CD8-positive, alpha-beta memory T cell (primary cell): ENCODE results near the gene LIME1. TPM values are rescaled to one million over a fixed set of nuclear protein-coding genes. Genes with fewer than 3 reads are reported as not detected.
A peak's percentile ranks its signal among the peaks of the same experiment; 100 is the strongest.

ENCODE experiments used
- CTCF ChIA-PET: fragments of 350-600 bp; sonication (Branson Sonifier 250); formaldehyde crosslinking; loops from one replicate; lab custom pipeline; 2021; ENCODE audit warnings: antibody characterized with exemption; lab: Charles Lee
- POLR2A ChIA-PET: fragments of 350-600 bp; sonication (Branson Sonifier 250); formaldehyde crosslinking; loops from one replicate; lab custom pipeline; 2021; ENCODE audit warnings: antibody characterized with exemption; lab: Charles Lee
- DNase-seq, 5 donors: peaks; one replicate each; pipeline versions ENCODE4 v3.0.0 to v3.0.0-alpha.2; 2020 to 2022; ENCODE audit warnings: mixed read lengths in 1 of 5
- H3K27ac ChIP-seq: one replicate; pipeline ENCODE4 v1.7.0; 2013; ENCODE audit warnings: low read depth, mild to moderate bottlenecking, low read length, moderate library complexity
- H3K27me3 ChIP-seq: 2 replicates; pipeline ENCODE4 v1.7.0; 2013; ENCODE audit warnings: low read length, mild to moderate bottlenecking; ENCODE audit not compliant: insufficient read depth, poor library complexity, severe bottlenecking
- H3K36me3 ChIP-seq: 2 replicates; pipeline ENCODE4 v1.7.0; 2013; ENCODE audit warnings: mild to moderate bottlenecking, low read length, moderate library complexity; ENCODE audit not compliant: insufficient read depth
- H3K4me1 ChIP-seq: 2 replicates; pipeline ENCODE4 v1.7.0; 2013; ENCODE audit warnings: mild to moderate bottlenecking, low read length, moderate library complexity; ENCODE audit not compliant: insufficient read depth
- H3K4me3 ChIP-seq: 2 replicates; pipeline ENCODE4 v1.7.0; 2013; ENCODE audit warnings: mild to moderate bottlenecking, low read length
- H3K9me3 ChIP-seq: 2 replicates; pipeline ENCODE4 v1.7.0; 2013; ENCODE audit warnings: mild to moderate bottlenecking, low read length
- H3K27ac Mint-ChIP-seq, 8 donors: one replicate each; pipeline ENCODE4 v1.8.0; 2020 to 2021; ENCODE audit warnings: mixed read lengths in 8 of 8, mild to moderate bottlenecking in 6 of 8, inconsistent platforms in 3 of 8, moderate library complexity in 3 of 8
- H3K27me3 Mint-ChIP-seq, 2 donors: one replicate each; pipeline ENCODE4 v1.8.0; 2020 to 2021; ENCODE audit warnings: mixed read lengths in 2 of 2, mild to moderate bottlenecking in 1 of 2, moderate library complexity in 1 of 2
- H3K36me3 Mint-ChIP-seq, 3 donors: one replicate each; pipeline ENCODE4 v1.8.0; 2020 to 2021; ENCODE audit warnings: mixed read lengths in 3 of 3, inconsistent platforms in 1 of 3, mild to moderate bottlenecking in 1 of 3
- H3K4me1 Mint-ChIP-seq, 3 donors: one replicate each; pipeline ENCODE4 v1.8.0; 2020 to 2021; ENCODE audit warnings: mixed read lengths in 3 of 3, inconsistent platforms in 1 of 3, mild to moderate bottlenecking in 1 of 3
- H3K4me3 Mint-ChIP-seq, 7 donors: one replicate each; pipeline ENCODE4 v1.8.0; 2020 to 2021; ENCODE audit warnings: mixed read lengths in 7 of 7, mild to moderate bottlenecking in 6 of 7, moderate library complexity in 4 of 7, inconsistent platforms in 2 of 7
- H3K9me3 Mint-ChIP-seq, 5 donors: one replicate each; pipeline ENCODE4 v1.8.0; 2020 to 2022; ENCODE audit warnings: mixed read lengths in 5 of 5, mild to moderate bottlenecking in 3 of 5, moderate library complexity in 2 of 5, inconsistent platforms in 1 of 5
- polyA plus RNA-seq: library from polyadenylated mRNA; unstranded; fragments of 300-500 nt; fragmentation: Illumina TruSeq; gene quantifications from one replicate; pipeline ENCODE4 v1.2.3, GENCODE V29; 2021
- total RNA-seq, 2 experiments: library from RNA; stranded (reverse); gene quantifications; one replicate each; pipeline ENCODE4 v1.2.3, GENCODE V29; 2021

LIME1 gene
- total and polyA plus RNA-seq, 3 experiments from 2014 or later: 18.4 to 366 (median 19.6) TPM

DNA sequence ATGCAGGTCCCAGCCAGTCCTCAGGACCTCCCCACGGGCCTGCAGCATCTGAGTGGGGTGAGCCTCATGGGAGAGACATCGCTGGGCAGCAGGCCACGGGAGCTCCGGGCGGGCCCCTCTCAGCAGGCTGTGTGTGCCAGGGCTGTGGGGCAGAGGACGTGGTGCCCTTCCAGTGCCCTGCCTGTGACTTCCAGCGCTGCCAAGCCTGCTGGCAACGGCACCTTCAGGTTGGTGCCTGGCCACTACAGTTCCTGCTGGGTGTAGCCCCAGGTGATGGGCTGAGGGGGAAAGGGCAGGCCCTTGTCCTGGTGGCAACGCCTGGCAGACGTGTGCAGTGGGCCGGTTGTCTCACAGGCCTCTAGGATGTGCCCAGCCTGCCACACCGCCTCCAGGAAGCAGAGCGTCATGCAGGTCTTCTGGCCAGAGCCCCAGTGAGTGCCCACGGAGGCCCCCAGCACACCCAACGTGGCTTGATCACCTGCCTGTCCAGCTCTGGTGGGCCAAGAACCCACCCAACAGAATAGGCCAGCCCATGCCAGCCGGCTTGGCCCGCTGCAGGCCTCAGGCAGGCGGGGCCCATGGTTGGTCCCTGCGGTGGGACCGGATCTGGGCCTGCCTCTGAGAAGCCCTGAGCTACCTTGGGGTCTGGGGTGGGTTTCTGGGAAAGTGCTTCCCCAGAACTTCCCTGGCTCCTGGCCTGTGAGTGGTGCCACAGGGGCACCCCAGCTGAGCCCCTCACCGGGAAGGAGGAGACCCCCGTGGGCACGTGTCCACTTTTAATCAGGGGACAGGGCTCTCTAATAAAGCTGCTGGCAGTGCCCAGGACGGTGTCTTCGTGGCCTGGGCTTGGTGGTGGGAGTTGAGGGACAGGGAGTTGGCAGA lies 40.8 kb upstream of the LIME1 start:
- Histone ChIP-seq H3K9me3 (no peaks in the 10 kb centered on the region), H3K27ac (no peak overlapping the region), H3K4me1 (peaks cover 16% of the 10 kb centered on the region), H3K27me3 (no peaks in the 10 kb centered on the region), H3K4me3 (no peak overlapping the region), H3K36me3 (no peaks in the 10 kb centered on the region)
- peaks cover 0 to 7% of the 10 kb centered on the region in 2 donors for H3K27me3 Mint-ChIP-seq
- peaks cover 0 to 5% (median 0%) of the 10 kb centered on the region in 5 donors for H3K9me3 Mint-ChIP-seq
- ChIA-PET POLR2A (interaction anchor here (1.1 kb wide), 1 partner anchor 12 kb away, joined by 3 read pairs; the partner anchor contains the start of genes ARFRP1 and ZGPAT), CTCF (interaction anchor here (1.1 kb wide), 1 partner anchor 90 kb away, joined by 3 read pairs; no protein-coding TSS in a partner anchor)
- peak overlapping the region in 2 of 8 donors; percentile 39 to 56 for H3K27ac Mint-ChIP-seq
- peak overlapping the region in 5 of 7 donors; percentile 13 to 45 (median 24) for H3K4me3 Mint-ChIP-seq
- H3K4me1 Mint-ChIP-seq: peaks cover 0 to 41% (median 6%) of the 10 kb centered on the region in 3 donors
- DNase-seq: no peak
- peaks cover 0 to 4% (median 0%) of the 10 kb centered on the region in 3 donors for H3K36me3 Mint-ChIP-seq

DNA sequence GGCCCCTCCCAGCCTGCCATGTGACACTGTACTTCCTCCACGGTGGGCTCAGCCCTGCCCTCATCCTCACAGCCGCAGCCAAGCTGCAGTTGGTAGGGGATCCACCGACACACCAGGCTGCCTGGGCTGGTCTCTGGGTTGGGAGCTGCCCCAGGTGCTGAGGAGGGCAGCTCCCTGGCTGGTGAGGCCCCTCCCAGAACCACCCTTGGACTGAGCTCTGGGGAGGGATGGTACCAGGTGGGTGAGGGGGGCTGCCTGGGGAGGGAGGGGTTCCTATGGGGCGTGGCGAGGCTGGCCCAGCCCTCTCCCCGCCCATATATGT lies 40.2 kb upstream of the LIME1 start:
- Histone ChIP-seq H3K27ac (no peak overlapping the region), H3K27me3 (no peaks in the 10 kb centered on the region), H3K9me3 (no peaks in the 10 kb centered on the region), H3K4me3 (no peak overlapping the region), H3K4me1 (peaks cover 17% of the 10 kb centered on the region), H3K36me3 (no peaks in the 10 kb centered on the region)
- Mint-ChIP-seq H3K27ac (peak overlapping the region in 2 of 8 donors; percentile 39 to 56), H3K4me3 (peak overlapping the region in 6 of 7 donors; percentile 13 to 45 (median 32)), H3K36me3 (peaks cover 0 to 4% (median 0%) of the 10 kb centered on the region in 3 donors), H3K9me3 (peaks cover 0 to 5% (median 0%) of the 10 kb centered on the region in 5 donors), H3K4me1 (peaks cover 0 to 45% (median 6%) of the 10 kb centered on the region in 3 donors), H3K27me3 (peaks cover 0 to 7% of the 10 kb centered on the region in 2 donors)
- ChIA-PET CTCF (interaction anchor here (1.1 kb wide), 1 partner anchor 89 kb away, joined by 3 read pairs; no protein-coding TSS in a partner anchor), POLR2A (interaction anchor here (1.1 kb wide), 1 partner anchor 12 kb away, joined by 3 read pairs; the partner anchor contains the start of genes ARFRP1 and ZGPAT)
- peak in 3 of 5 donors; percentile 21 to 67 (median 63) for DNase-seq

DNA sequence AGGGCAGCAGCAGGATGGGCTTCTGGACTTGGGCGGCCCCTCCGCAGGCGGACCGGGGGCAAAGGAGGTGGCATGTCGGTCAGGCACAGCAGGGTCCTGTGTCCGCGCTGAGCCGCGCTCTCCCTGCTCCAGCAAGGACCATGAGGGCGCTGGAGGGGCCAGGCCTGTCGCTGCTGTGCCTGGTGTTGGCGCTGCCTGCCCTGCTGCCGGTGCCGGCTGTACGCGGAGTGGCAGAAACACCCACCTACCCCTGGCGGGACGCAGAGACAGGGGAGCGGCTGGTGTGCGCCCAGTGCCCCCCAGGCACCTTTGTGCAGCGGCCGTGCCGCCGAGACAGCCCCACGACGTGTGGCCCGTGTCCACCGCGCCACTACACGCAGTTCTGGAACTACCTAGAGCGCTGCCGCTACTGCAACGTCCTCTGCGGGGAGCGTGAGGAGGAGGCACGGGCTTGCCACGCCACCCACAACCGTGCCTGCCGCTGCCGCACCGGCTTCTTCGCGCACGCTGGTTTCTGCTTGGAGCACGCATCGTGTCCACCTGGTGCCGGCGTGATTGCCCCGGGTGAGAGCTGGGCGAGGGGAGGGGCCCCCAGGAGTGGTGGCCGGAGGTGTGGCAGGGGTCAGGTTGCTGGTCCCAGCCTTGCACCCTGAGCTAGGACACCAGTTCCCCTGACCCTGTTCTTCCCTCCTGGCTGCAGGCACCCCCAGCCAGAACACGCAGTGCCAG lies 39.7 kb upstream of the LIME1 start, which contains the start of gene TNFRSF6B:
TNFRSF6B (plus strand) TSS at position 25 of the 729 bp plus-strand sequence; CDS start at position 141, 116 bp downstream.
- no peak within 1 kb of the TSS for H3K4me3 ChIP-seq
- peak within 1 kb of the TSS in 6 of 7 donors; percentile 24 to 69 (median 37) for H3K4me3 Mint-ChIP-seq

DNA sequence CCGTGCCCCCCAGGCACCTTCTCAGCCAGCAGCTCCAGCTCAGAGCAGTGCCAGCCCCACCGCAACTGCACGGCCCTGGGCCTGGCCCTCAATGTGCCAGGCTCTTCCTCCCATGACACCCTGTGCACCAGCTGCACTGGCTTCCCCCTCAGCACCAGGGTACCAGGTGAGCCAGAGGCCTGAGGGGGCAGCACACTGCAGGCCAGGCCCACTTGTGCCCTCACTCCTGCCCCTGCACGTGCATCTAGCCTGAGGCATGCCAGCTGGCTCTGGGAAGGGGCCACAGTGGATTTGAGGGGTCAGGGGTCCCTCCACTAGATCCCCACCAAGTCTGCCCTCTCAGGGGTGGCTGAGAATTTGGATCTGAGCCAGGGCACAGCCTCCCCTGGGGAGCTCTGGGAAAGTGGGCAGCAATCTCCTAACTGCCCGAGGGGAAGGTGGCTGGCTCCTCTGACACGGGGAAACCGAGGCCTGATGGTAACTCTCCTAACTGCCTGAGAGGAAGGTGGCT lies 39.1 kb upstream of the LIME1 start:
- Histone ChIP-seq H3K36me3 (no peaks in the 10 kb centered on the region), H3K9me3 (no peaks in the 10 kb centered on the region), H3K4me1 (peaks cover 22% of the 10 kb centered on the region), H3K27me3 (no peaks in the 10 kb centered on the region), H3K27ac (no peak overlapping the region), H3K4me3 (no peak overlapping the region)
- Mint-ChIP-seq H3K27ac (peak overlapping the region in 1 of 8 donors; percentile 17), H3K27me3 (peaks cover 0 to 4% of the 10 kb centered on the region in 2 donors), H3K4me3 (peak overlapping the region in 3 of 7 donors; percentile 37 to 69 (median 37)), H3K9me3 (peaks cover 0 to 5% (median 0%) of the 10 kb centered on the region in 5 donors), H3K4me1 (peaks cover 0 to 47% (median 7%) of the 10 kb centered on the region in 3 donors), H3K36me3 (peaks cover 0 to 8% (median 0%) of the 10 kb centered on the region in 3 donors)
- ChIA-PET POLR2A (interaction anchor here (0.6 kb wide), 1 partner anchor 28 kb away, joined by 3 read pairs; no protein-coding TSS in a partner anchor), CTCF (interaction anchor here (0.8 to 1.3 kb wide), 2 partner anchors 10 to 39 kb away, joined by 3 to 8 read pairs; partner anchors contain the start of genes ARFRP1, LIME1 and ZGPAT)
- peak in 1 of 5 donors; percentile 45 for DNase-seq

More for the DNA sequence above, 39.7 kb upstream of the LIME1 start, which contains the start of gene TNFRSF6B:
- no peaks in the 10 kb centered on the region for H3K9me3 ChIP-seq
- no peak within 1 kb of the TSS for H3K27ac ChIP-seq
- CTCF ChIA-PET: interaction anchor here (1.1 to 1.3 kb wide), 2 partner anchors 10 to 89 kb away, joined by 3 to 8 read pairs; partner anchors contain the start of genes ARFRP1 and ZGPAT
- Mint-ChIP-seq H3K27me3 (peaks cover 0 to 5% of the 10 kb centered on the region in 2 donors), H3K36me3 (peaks cover 0 to 4% (median 0%) of the 10 kb centered on the region in 3 donors), H3K9me3 (peaks cover 0 to 5% (median 0%) of the 10 kb centered on the region in 5 donors), H3K4me1 (peaks cover 0 to 42% (median 6%) of the 10 kb centered on the region in 3 donors), H3K27ac (peak within 1 kb of the TSS in 3 of 8 donors; percentile 17 to 56 (median 39))
- peak in 2 of 5 donors; percentile 37 to 47 for DNase-seq
- H3K27me3 ChIP-seq: no peaks in the 10 kb centered on the region
- peaks cover 22% of the 10 kb centered on the region for H3K4me1 ChIP-seq
- POLR2A ChIA-PET: interaction anchor here (0.6 kb wide), 1 partner anchor 29 kb away, joined by 3 read pairs; no protein-coding TSS in a partner anchor
- H3K36me3 ChIP-seq: no peaks in the 10 kb centered on the region

DNA sequence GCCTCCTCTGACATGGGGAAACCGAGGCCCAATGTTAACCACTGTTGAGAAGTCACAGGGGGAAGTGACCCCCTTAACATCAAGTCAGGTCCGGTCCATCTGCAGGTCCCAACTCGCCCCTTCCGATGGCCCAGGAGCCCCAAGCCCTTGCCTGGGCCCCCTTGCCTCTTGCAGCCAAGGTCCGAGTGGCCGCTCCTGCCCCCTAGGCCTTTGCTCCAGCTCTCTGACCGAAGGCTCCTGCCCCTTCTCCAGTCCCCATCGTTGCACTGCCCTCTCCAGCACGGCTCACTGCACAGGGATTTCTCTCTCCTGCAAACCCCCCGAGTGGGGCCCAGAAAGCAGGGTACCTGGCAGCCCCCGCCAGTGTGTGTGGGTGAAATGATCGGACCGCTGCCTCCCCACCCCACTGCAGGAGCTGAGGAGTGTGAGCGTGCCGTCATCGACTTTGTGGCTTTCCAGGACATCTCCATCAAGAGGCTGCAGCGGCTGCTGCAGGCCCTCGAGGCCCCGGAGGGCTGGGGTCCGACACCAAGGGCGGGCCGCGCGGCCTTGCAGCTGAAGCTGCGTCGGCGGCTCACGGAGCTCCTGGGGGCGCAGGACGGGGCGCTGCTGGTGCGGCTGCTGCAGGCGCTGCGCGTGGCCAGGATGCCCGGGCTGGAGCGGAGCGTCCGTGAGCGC lies 38.5 kb upstream of the LIME1 start:
- Mint-ChIP-seq H3K36me3 (peaks cover 0 to 8% (median 0%) of the 10 kb centered on the region in 3 donors), H3K27me3 (peaks cover 0 to 2% of the 10 kb centered on the region in 2 donors), H3K4me1 (peaks cover 0 to 47% (median 7%) of the 10 kb centered on the region in 3 donors), H3K9me3 (peaks cover 0 to 4% (median 0%) of the 10 kb centered on the region in 5 donors), H3K4me3 (peak overlapping the region in 2 of 7 donors; percentile 15 to 72), H3K27ac (peak overlapping the region in 1 of 8 donors; percentile 63)
- POLR2A ChIA-PET: interaction anchor here (0.6 to 1.2 kb wide), 3 partner anchors 9 to 84 kb away, joined by 3 to 6 read pairs (median 4); partner anchors contain the start of genes ARFRP1, LIME1 and ZGPAT
- H3K36me3 ChIP-seq: no peaks in the 10 kb centered on the region
- no peaks in the 10 kb centered on the region for H3K27me3 ChIP-seq
- peak in 1 of 5 donors; percentile 45 for DNase-seq
- CTCF ChIA-PET: interaction anchor here (0.8 to 1.3 kb wide), 4 partner anchors 9 to 39 kb away, joined by 3 to 8 read pairs (median 4); partner anchors contain the start of genes ARFRP1, LIME1 and ZGPAT
- no peak overlapping the region for H3K4me3 ChIP-seq
- peaks cover 22% of the 10 kb centered on the region for H3K4me1 ChIP-seq
- no peaks in the 10 kb centered on the region for H3K9me3 ChIP-seq
- H3K27ac ChIP-seq: no peak overlapping the region

DNA sequence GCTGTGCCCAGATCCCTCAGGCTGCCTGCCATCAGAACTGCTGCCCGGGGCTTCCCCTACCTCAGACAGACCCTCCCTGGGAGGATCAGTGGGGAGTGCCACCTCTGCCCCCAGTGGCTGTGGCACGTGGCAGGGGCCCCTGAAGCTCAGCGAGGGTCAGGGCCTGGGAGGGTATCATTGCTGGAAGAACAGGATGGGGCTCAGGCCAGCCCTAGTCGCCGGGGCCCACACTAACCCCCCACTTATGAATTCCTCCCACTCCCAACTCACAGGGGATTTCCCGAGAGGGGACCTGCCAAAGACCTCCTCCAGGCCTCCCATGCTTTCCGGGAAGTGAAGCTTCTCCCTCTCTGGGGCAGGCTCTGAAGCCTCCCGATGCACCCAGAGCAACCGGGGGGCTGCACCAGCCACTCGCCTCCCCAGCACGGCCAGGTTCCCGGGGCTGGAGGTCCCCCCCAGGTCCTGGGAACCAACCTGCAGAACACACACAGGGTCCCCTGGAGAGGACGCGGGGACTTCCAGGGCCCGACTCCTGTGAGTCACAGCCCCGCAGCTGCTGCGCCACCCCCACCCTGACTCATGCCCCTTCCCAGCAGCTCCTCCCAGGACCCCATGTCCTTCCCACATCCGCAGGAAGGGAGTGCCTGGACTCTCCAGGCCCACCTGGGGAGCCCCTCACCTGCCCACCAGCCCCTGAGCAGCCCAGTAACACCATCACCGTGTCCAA lies 37.6 kb upstream of the LIME1 start:
- peak in 1 of 5 donors; percentile 56 for DNase-seq
- peaks cover 0 to 2% (median 0%) of the 10 kb centered on the region in 5 donors for H3K9me3 Mint-ChIP-seq
- H3K4me1 Mint-ChIP-seq: peaks cover 0 to 44% (median 5%) of the 10 kb centered on the region in 3 donors
- Histone ChIP-seq H3K36me3 (no peaks in the 10 kb centered on the region), H3K9me3 (no peaks in the 10 kb centered on the region), H3K27ac (no peak overlapping the region), H3K27me3 (no peaks in the 10 kb centered on the region), H3K4me1 (peaks cover 22% of the 10 kb centered on the region), H3K4me3 (no peak overlapping the region)
- peaks cover 0 to 9% (median 0%) of the 10 kb centered on the region in 3 donors for H3K36me3 Mint-ChIP-seq
- no peaks in the 10 kb centered on the region for H3K27me3 Mint-ChIP-seq
- no peak overlapping the region for H3K27ac Mint-ChIP-seq
- POLR2A ChIA-PET: interaction anchor here (0.5 to 1.5 kb wide), 5 partner anchors 9 to 83 kb away, joined by 3 to 6 read pairs (median 3); partner anchors contain the start of genes ARFRP1, LIME1 and ZGPAT
- CTCF ChIA-PET: interaction anchor here (0.9 to 1.2 kb wide), 2 partner anchors 9 to 14 kb away, joined by 4 to 5 read pairs; partner anchors contain the start of genes ARFRP1 and ZGPAT
- H3K4me3 Mint-ChIP-seq: no peak overlapping the region
